Coronary artery (tissue), 2 donors: ENCODE measurements around the gene SCN3A.

ENCODE experiments used
- DNase-seq: peaks from one replicate; pipeline ENCODE4 v3.0.0-alpha.2; 2017; ENCODE audit warnings: low spot score
- H3K27ac ChIP-seq, 2 donors: fragments of 200-600 bp; sonication (generic); one replicate each; pipeline ENCODE4 v1.5.1; 2016 to 2019
- H3K4me3 ChIP-seq: fragments of 200-600 bp; sonication (generic); 2 replicates; pipeline ENCODE4 v1.5.1; 2016; ENCODE audit warnings: mild to moderate bottlenecking, moderate library complexity
- TF ChIP-seq, protein P1 (sequence below): fragments of 200-600 bp; sonication (generic); IDR thresholded peaks from one replicate; pipeline ENCODE4 v1.5.1; 2019; ENCODE audit warnings: antibody characterized with exemption

The SCN3A gene

DNA sequence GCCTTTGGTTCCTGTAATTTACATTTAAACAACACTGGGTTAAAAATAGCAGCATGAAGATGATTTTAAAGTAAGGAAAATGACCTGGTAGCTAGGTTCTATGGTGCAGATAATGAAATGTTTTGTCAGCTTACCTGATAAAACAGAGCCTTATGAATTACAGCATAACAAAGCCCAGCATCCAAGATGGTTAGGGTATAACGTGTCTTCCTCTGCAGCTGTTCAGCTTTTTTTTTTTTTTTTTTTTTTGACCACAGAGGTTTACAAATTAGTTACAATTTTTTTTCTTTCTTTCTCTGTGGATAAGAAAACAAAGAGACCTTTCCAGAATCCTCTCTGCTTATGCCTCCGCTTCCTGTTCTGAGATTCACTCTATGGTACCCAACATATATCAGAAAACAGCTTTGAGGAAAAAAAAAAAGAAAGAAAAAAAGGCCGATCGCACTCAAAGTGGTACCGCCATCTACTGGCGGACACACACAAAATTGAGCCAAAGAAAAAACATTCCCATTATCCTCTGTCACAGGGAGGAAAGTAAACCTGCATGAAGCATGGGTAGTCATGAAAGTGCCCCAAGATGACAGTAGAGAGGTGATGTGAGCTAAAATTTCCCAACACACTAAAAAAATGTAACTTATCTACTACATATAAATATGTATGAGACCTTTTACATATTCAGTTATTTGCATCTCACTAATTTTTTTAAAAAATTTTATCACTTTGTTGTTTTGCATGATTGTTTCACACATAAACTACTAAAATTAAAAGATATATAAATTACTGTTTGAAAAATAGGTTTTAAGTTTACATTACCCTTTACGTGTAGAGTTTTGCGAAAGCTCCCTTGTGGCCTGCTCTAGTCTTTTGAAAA lies at the start of gene SCN3A:
SCN3A (minus strand) TSS at position 362 of the 871 bp plus-strand sequence. CDS start 27,656 bp downstream, outside the sequence.
- Histone ChIP-seq H3K4me3 (peak within 1 kb of the TSS; percentile 38), H3K27ac (no peak within 1 kb of the TSS)
- TF ChIP-seq, protein P1, sequence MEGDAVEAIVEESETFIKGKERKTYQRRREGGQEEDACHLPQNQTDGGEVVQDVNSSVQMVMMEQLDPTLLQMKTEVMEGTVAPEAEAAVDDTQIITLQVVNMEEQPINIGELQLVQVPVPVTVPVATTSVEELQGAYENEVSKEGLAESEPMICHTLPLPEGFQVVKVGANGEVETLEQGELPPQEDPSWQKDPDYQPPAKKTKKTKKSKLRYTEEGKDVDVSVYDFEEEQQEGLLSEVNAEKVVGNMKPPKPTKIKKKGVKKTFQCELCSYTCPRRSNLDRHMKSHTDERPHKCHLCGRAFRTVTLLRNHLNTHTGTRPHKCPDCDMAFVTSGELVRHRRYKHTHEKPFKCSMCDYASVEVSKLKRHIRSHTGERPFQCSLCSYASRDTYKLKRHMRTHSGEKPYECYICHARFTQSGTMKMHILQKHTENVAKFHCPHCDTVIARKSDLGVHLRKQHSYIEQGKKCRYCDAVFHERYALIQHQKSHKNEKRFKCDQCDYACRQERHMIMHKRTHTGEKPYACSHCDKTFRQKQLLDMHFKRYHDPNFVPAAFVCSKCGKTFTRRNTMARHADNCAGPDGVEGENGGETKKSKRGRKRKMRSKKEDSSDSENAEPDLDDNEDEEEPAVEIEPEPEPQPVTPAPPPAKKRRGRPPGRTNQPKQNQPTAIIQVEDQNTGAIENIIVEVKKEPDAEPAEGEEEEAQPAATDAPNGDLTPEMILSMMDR: peak; percentile 43
- no peak for DNase-seq

DNA sequence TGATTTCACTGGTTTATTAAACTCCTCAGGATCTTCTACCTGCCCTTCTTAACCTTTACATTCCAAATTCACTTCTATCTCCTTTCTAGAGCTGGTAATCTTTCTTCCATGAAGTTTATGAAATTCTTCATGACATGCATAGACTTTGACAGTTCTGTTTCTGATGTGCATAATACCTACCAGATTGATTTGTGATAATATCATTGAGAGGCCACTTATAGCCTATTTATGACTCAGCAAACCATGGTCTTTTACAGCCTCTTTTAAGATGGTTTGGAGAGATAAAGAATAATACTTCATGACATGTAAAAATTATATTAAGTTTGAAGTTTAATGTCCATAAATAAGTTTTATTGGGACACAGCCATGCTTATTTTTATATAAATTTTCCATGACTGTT lies 49.3 kb upstream of the SCN3A start:
- TF ChIP-seq, protein P1: no peak
- Histone ChIP-seq H3K27ac (no peak overlapping the region), H3K4me3 (no peak overlapping the region)
- DNase-seq: no peak

DNA sequence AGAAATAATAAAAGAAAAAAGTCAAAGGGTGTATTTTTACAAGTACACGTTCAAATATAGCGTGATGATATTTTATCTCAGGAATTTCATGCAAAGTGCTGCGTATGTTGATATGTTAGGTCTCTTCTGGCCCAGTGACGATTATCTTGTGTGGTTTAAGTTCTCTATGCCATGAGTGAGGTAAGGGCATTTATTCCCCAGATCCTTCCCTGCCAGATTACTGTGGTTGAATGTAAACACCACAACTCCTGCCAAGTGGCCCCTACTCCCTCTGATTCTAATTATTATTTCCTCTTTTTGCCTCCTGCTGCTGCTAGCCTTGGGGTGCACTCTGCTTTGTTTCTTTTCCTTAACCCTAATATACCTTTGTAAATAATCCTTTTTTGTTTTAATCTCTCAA lies 47.5 kb upstream of the SCN3A start:
- TF ChIP-seq, protein P1: no peak
- H3K4me3 ChIP-seq: no peak overlapping the region
- no peak overlapping the region for H3K27ac ChIP-seq
- no peak for DNase-seq

DNA sequence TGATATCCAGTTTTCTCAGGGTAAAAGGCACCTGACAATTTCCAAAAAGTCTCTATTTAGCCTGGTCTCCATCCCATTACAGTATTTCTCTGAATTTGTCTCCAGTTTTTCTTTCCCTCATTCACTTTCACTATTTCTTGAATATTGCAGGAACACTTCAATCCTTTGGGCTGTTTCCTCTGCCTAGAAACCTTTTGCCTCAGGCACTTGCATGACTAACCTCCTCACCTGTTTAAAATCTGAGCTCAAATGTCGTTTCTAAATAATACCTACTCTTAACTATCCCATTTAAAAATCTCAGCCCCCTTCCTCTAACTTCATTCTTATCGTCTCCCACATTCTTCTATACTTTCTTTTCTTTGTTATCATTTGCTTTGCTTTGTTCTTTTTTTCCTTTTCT lies 44.4 kb upstream of the SCN3A start:
- TF ChIP-seq, protein P1: no peak
- no peak for DNase-seq
- Histone ChIP-seq H3K4me3 (no peak overlapping the region), H3K27ac (no peak overlapping the region)

DNA sequence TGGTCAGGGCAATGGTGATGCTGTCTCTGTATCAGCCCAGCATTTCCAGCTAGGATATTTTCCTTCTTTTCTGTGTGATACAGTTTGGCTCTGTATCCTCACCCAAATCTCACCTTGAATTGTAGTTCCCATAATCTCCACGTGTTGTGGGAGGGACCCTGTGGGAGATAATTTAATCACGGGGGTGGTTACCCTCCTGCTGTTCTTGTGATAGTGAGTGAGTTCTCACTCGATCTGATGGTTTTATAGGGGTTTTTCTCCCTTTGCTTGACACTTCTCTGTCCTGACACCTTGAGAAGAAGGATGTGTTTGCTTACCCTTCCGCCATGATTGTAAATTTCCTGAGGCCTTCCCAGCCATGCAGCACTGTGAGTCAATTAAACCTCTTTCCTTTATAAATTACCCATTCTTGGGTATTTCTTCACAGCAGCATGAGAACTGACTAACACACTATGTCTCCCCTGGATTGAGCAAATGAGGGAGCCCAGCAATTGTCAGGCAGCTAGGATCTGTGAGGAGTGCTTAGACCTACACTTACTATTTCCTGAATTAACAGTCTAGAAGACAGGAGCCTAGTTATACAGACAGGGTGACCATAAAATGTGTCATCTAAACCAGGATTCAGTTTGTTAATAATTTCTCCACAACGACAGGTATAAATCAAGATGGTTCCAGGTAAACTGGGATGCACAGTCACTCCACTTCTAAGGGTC lies 41.4 kb upstream of the SCN3A start:
- Histone ChIP-seq H3K27ac (no peak overlapping the region), H3K4me3 (no peak overlapping the region)
- DNase-seq: no peak
- TF ChIP-seq, protein P1: no peak

DNA sequence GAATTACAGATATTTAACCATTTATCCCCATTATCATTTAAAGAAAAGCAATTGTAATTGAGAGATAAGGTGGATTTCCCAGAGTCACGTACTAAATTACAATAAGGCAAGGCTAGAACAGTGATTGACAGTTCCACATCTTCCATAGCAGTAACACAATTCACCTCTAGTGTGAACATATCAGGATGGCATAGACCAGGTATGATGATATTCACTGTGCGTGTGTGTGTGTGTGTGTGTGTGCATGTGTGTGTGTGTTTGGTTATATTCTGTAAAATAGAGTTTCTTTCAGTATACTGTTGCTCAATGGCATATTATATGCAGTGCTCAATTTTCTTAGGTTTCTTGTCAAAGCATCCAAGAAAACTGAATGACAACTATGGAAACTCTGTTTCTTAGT lies 37.1 kb upstream of the SCN3A start:
- Histone ChIP-seq H3K4me3 (no peak overlapping the region), H3K27ac (no peak overlapping the region)
- no peak for DNase-seq
- TF ChIP-seq, protein P1: no peak
